Activated CD4-positive, alpha-beta T cell treated with anti-CD3 and anti-CD28 coated beads for 1 hour (primary cell): ENCODE measurements around the gene CREB3.

Experiments
- DNase-seq: peaks from one replicate; pipeline ENCODE4 v3.0.0-alpha.2; 2020

The CREB3 gene

GRCh38 chr9:35732185-35732799, at the start of gene CREB3, which contains the start of gene TLN1:
Gene CREB3, plus strand, starts transcription at chr9:35732666. Its CDS starts 107 bp downstream, at chr9:35732773.
Gene TLN1, minus strand, starts transcription at chr9:35732195. Its CDS starts 6,501 bp downstream, at chr9:35725694.
- peak; percentile 96 for DNase-seq

GRCh38 chr9:35683323-35683722, 49.1 kb upstream of the CREB3 start:
- DNase-seq: no peak

DNA sequence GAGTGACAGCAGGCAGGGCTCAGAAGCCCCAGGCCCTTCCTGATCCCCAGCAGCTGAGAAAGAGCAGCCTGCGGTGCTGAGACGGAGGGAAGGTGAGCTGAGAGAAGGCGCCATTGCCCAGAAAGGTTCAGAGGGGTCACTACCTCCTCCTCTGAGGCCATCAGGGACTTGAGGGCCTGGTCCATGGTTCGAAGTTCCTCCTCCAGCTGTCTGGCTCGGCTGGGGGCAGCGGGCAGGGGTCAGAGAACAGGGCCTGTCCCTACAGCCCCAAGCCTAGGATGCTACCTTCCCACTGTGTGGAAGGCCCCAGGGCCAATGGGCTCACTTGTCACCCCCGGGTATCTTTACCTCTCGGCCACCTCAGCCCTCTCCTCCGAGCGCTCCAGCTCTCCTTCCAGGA, 47.5 kb upstream of the CREB3 start:
- DNase-seq: no peak

DNA sequence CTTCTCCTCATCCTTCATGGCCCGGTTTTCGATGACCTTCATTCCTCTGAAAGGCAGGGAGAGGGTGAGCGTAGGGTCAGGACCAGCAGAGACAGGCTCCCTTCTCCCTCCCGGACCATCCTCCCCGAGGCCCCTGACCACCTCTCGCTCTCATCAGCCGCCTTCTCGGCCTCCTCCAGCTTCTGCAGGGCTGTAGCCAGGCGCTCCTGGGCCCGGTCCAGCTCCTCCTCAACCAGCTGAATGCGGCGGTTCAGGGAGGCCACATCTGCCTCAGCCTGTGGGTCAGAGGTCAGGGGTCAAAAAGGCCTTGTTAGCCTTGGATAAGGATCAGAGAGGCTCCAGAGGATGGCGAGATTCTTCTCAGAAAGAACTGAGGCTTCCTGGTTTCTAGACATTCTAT, 47.0 kb upstream of the CREB3 start:
- DNase-seq: no peak

- no peak for DNase-seq
Observed at GRCh38 chr9:35686222-35687203, 46.0 kb upstream of the CREB3 start.

- no peak for DNase-seq
Observed at GRCh38 chr9:35687306-35687705, 45.2 kb upstream of the CREB3 start.

- no peak for DNase-seq
Observed at GRCh38 chr9:35687972-35688557, 44.4 kb upstream of the CREB3 start.

DNA sequence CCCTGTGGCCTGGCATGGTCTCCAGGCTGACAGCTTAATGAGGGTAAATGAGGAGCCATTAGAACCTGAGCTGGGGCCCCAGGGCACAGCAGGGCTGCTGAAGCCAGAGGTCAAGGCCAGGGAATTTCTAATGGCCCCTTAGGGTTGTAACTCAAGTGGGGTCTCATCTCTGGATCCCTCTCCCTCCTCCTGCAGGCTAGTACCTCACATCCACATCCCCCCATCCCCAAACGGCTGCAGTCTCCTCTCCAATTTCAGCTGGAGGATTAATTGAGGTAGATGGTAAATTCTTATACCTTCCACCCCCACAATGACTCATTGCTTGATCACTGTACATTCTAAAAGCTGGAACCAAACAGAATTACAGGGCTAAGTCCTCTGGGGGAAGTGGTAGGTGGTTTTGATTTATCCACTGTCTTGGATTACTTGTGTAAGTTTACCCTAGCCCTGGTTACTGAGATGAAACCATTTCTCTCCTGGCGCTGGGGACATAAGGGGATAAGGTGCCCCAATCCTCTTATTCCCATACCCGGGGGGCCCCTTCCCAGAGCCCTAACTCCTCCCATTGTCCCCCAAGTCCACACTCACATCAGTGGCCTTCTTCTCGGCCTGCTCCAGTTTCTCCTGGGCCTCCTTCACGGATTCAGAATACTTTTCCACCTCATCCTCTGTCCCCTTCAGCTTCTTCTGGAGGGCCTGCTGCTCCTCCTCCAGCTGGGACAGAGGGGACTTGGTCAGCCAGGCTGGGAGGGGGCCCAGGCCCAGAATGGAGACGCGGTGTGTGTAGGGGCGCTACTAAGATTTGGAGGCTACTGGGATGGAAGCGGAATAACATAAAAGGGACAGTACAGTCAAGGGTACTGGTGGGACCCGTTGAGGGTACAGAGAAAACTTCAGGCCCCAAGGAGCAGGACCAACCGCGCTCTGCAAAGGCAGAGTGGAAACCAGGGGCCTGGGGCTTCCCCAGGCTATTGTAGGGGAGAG, 43.6 kb upstream of the CREB3 start:
- DNase-seq: no peak

GRCh38 chr9:35689542-35690293, 42.7 kb upstream of the CREB3 start, which contains the start of gene TPM2:
Gene TPM2, minus strand, starts transcription at chr9:35689925. Its CDS starts 108 bp downstream, at chr9:35689817.
- no peak for DNase-seq

GRCh38 chr9:35690294-35690613, 42.2 kb upstream of the CREB3 start:
- no peak for DNase-seq

- no peak for DNase-seq
Observed at GRCh38 chr9:35690614-35691333, 41.7 kb upstream of the CREB3 start.

DNA sequence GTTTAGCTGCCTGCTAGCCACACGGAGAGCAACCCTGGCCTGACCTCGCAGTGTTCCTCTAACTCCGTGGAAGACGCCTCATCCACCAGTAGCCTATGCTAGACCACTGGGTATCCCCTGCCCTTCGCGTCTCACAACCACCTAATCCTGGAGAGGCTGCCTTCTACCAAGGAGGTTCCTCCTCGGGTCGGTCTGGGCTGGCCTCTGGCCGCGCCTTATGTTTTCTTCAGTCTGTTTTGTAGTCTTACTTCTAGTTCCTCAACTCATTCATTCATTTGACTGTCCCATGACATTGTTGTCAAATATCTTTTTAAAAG, 41.2 kb upstream of the CREB3 start:
- no peak for DNase-seq

GRCh38 chr9:35691757-35692301, 40.6 kb upstream of the CREB3 start:
- no peak for DNase-seq

DNA sequence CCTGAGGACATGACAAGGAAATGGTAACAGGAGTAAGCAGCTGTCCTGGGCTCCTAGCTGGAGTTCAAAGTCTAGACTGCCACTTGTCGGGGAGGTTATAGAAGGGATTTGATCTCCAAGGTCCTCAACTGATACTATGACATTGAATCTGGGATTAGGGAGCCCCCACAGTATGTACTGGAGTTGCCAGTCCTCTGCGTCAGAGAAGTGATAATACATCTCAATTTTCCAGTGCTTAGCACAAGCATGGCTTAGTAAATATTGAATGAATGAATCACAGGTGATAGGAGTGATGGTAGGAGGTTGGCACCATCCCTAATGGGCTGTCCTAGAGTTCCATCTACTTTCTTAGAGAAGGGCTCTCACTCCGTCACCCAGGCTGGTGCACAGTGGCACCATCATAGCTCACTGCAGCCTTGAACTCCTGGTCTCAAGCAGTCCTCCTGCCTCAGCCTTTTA, 36.5 kb upstream of the CREB3 start:
- no peak for DNase-seq

GRCh38 chr9:35696520-35697215, 35.8 kb upstream of the CREB3 start:
- DNase-seq: peak; percentile 34

- DNase-seq: no peak
Observed at GRCh38 chr9:35697486-35697885, 35.0 kb upstream of the CREB3 start.

- no peak for DNase-seq
Observed at GRCh38 chr9:35698231-35698630, 34.2 kb upstream of the CREB3 start.

GRCh38 chr9:35700031-35700430, 32.4 kb upstream of the CREB3 start:
- DNase-seq: no peak

DNA sequence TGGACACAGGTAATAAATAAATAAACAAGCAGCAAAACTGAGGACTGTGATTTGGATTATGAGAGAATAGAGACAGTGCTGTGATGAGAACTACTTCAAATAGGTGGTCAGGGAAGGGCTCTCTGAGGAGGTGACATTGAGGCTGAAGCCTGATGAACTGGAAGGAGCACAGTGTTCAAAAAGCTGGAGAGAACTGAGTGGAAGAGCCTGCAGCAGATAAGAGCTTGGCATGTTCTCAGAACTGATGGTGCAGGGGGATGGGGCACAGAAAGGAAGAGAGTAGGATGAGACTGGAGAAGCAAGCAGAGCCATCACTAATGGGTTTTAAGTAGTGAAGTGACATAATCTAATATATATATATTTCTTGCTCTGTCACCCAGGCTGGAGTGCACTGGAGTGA, 31.5 kb upstream of the CREB3 start:
- no peak for DNase-seq

- DNase-seq: no peak
Observed at GRCh38 chr9:35702696-35703095, 29.8 kb upstream of the CREB3 start.
